ENCODE data around the gene FOXQ1. TPM values are rescaled to one million over a fixed set of nuclear protein-coding genes. Genes with fewer than 3 reads are reported as not detected.

FOXQ1 gene
- total and polyA plus RNA-seq, 4 donors, result 1.5 to 22.9 (median 6.9) TPM

- DNase-seq (peak; percentile 59 to 68 (median 63)), ATAC-seq (ENCODE audit: insufficient read depth, low FRiP score) (peak; percentile 28)
- Histone ChIP-seq H3K9me3 (ENCODE audit: control insufficient read depth in 4 of 4, insufficient read depth in 3 of 4, low read length in 3 of 4) (no peaks in the 10 kb centered on the region), H3K36me3 (ENCODE audit: control insufficient read depth in 4 of 4, insufficient read depth in 4 of 4, low read length in 4 of 4) (peaks cover 0 to 3% (median 0%) of the 10 kb centered on the region in 4 donors), H3K4me1 (ENCODE audit: control insufficient read depth in 5 of 5, insufficient read depth in 5 of 5, low read length in 5 of 5) (peaks cover 2 to 25% (median 4%) of the 10 kb centered on the region in 5 donors), H3K27me3 (ENCODE audit: control insufficient read depth in 3 of 3, insufficient read depth in 3 of 3, low read length in 2 of 3) (peaks cover 0 to 17% (median 14%) of the 10 kb centered on the region in 3 donors), H3K27ac (ENCODE audit: low read depth in 1 of 2, low read length in 1 of 2) (peak overlapping the region in 1 of 2 donors; percentile 78), H3K9ac (ENCODE audit: insufficient read depth in 1 of 2, low read length in 2 of 2) (peak overlapping the region; percentile 16 to 75), H3K4me3 (no peak overlapping the region)
- TF ChIP-seq, protein P1, sequence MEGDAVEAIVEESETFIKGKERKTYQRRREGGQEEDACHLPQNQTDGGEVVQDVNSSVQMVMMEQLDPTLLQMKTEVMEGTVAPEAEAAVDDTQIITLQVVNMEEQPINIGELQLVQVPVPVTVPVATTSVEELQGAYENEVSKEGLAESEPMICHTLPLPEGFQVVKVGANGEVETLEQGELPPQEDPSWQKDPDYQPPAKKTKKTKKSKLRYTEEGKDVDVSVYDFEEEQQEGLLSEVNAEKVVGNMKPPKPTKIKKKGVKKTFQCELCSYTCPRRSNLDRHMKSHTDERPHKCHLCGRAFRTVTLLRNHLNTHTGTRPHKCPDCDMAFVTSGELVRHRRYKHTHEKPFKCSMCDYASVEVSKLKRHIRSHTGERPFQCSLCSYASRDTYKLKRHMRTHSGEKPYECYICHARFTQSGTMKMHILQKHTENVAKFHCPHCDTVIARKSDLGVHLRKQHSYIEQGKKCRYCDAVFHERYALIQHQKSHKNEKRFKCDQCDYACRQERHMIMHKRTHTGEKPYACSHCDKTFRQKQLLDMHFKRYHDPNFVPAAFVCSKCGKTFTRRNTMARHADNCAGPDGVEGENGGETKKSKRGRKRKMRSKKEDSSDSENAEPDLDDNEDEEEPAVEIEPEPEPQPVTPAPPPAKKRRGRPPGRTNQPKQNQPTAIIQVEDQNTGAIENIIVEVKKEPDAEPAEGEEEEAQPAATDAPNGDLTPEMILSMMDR (IDR thresholded peaks at IDR 0.05; ENCODE audit: control extremely low read depth, extremely low read depth), result no peak
- 3 to 6% methylated on average over 43 of the region's 43 CpGs for WGBS, 2 donors
Observed at GRCh38 chr6:1310628-1311399, 1.1 kb upstream of the FOXQ1 start.

- WGBS, 2 donors, result 1 to 2% methylated on average over 24 to 25 of the region's 25 CpGs
- no peaks in the 10 kb centered on the region for H3K36me3 ChIP-seq (ENCODE audit: control insufficient read depth in 4 of 4, insufficient read depth in 4 of 4, low read length in 4 of 4)
- peak overlapping the region; percentile 68 for H3K4me3 ChIP-seq
- TF ChIP-seq, protein P1 (IDR thresholded peaks at IDR 0.05; ENCODE audit: control extremely low read depth, extremely low read depth), result no peak
- peak overlapping the region in 1 of 2 donors; percentile 9 for H3K9ac ChIP-seq (ENCODE audit: insufficient read depth in 1 of 2, low read length in 2 of 2)
- peaks cover 0 to 20% (median 14%) of the 10 kb centered on the region in 3 donors for H3K27me3 ChIP-seq (ENCODE audit: control insufficient read depth in 3 of 3, insufficient read depth in 3 of 3, low read length in 2 of 3)
- H3K4me1 ChIP-seq (ENCODE audit: control insufficient read depth in 5 of 5, insufficient read depth in 5 of 5, low read length in 5 of 5), result peaks cover 4 to 29% (median 6%) of the 10 kb centered on the region in 5 donors
- DNase-seq, result no peak
- H3K27ac ChIP-seq (ENCODE audit: low read depth in 1 of 2, low read length in 1 of 2), result peak overlapping the region in 1 of 2 donors; percentile 78
- no peaks in the 10 kb centered on the region for H3K9me3 ChIP-seq (ENCODE audit: control insufficient read depth in 4 of 4, insufficient read depth in 3 of 4, low read length in 3 of 4)
- no peak for ATAC-seq (ENCODE audit: insufficient read depth, low FRiP score)
Observed at GRCh38 chr6:1312203-1312472, 240 bp downstream of the FOXQ1 start.

- 2 to 3% methylated on average over 69 to 109 of the region's 109 CpGs for WGBS, 2 donors
- Histone ChIP-seq H3K4me1 (ENCODE audit: control insufficient read depth in 5 of 5, insufficient read depth in 5 of 5, low read length in 5 of 5) (peaks cover 4 to 29% (median 6%) of the 10 kb centered on the region in 5 donors), H3K9me3 (ENCODE audit: control insufficient read depth in 4 of 4, insufficient read depth in 3 of 4, low read length in 3 of 4) (no peaks in the 10 kb centered on the region), H3K27ac (ENCODE audit: low read depth in 1 of 2, low read length in 1 of 2) (peak overlapping the region in 1 of 2 donors; percentile 78), H3K27me3 (ENCODE audit: control insufficient read depth in 3 of 3, insufficient read depth in 3 of 3, low read length in 2 of 3) (peaks cover 0 to 20% (median 14%) of the 10 kb centered on the region in 3 donors), H3K36me3 (ENCODE audit: control insufficient read depth in 4 of 4, insufficient read depth in 4 of 4, low read length in 4 of 4) (no peaks in the 10 kb centered on the region), H3K9ac (ENCODE audit: insufficient read depth in 1 of 2, low read length in 2 of 2) (peak overlapping the region in 1 of 2 donors; percentile 9), H3K4me3 (peak overlapping the region; percentile 68)
- ATAC-seq (ENCODE audit: insufficient read depth, low FRiP score) (no peak), DNase-seq (peak; percentile 44 to 58 (median 48))
- TF ChIP-seq, protein P1 (IDR thresholded peaks at IDR 0.05; ENCODE audit: control extremely low read depth, extremely low read depth), result no peak
Observed at GRCh38 chr6:1312473-1313367, 822 bp downstream of the FOXQ1 start.
